ENCODE results near the gene PHC2.

DNA sequence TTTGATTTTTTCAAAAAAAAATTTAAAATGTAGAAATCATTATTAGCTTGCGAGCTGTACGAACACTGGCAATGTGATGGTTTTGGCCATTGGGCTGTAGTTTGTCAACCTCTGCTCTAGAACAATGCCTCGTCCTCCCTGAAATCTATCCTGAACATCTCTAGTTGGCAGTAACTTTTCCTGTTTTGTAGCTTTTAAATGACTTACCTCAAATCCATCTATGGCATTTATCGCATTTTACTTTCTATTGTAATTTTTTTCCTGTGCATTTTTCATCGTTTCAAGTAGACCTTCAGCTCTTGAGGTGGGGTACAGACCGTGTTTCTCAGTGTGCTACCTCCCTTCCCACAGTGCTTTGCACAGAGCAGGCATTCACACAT is 79.6 kb downstream of the PHC2 start:
- TF ChIP-seq, protein P1, sequence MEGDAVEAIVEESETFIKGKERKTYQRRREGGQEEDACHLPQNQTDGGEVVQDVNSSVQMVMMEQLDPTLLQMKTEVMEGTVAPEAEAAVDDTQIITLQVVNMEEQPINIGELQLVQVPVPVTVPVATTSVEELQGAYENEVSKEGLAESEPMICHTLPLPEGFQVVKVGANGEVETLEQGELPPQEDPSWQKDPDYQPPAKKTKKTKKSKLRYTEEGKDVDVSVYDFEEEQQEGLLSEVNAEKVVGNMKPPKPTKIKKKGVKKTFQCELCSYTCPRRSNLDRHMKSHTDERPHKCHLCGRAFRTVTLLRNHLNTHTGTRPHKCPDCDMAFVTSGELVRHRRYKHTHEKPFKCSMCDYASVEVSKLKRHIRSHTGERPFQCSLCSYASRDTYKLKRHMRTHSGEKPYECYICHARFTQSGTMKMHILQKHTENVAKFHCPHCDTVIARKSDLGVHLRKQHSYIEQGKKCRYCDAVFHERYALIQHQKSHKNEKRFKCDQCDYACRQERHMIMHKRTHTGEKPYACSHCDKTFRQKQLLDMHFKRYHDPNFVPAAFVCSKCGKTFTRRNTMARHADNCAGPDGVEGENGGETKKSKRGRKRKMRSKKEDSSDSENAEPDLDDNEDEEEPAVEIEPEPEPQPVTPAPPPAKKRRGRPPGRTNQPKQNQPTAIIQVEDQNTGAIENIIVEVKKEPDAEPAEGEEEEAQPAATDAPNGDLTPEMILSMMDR (IDR thresholded peaks at IDR 0.05): no peak
- TF ChIP-seq EZH2phosphoT487 (IDR thresholded peaks at IDR 0.05): no peak
- no peak for TF ChIP-seq EZH2 (IDR thresholded peaks at IDR 0.05)
